Measurements from ENCODE around the gene PHC2. TPM values are rescaled to one million over a fixed set of nuclear protein-coding genes. Genes with fewer than 3 reads are reported as not detected.

The PHC2 gene
- total RNA-seq, 1 experiment from 2014 or later = 176 TPM

GRCh38 chr1:33286451-33287185 is 144.3 kb downstream of the PHC2 start (continued):
- TF ChIP-seq, protein P1, sequence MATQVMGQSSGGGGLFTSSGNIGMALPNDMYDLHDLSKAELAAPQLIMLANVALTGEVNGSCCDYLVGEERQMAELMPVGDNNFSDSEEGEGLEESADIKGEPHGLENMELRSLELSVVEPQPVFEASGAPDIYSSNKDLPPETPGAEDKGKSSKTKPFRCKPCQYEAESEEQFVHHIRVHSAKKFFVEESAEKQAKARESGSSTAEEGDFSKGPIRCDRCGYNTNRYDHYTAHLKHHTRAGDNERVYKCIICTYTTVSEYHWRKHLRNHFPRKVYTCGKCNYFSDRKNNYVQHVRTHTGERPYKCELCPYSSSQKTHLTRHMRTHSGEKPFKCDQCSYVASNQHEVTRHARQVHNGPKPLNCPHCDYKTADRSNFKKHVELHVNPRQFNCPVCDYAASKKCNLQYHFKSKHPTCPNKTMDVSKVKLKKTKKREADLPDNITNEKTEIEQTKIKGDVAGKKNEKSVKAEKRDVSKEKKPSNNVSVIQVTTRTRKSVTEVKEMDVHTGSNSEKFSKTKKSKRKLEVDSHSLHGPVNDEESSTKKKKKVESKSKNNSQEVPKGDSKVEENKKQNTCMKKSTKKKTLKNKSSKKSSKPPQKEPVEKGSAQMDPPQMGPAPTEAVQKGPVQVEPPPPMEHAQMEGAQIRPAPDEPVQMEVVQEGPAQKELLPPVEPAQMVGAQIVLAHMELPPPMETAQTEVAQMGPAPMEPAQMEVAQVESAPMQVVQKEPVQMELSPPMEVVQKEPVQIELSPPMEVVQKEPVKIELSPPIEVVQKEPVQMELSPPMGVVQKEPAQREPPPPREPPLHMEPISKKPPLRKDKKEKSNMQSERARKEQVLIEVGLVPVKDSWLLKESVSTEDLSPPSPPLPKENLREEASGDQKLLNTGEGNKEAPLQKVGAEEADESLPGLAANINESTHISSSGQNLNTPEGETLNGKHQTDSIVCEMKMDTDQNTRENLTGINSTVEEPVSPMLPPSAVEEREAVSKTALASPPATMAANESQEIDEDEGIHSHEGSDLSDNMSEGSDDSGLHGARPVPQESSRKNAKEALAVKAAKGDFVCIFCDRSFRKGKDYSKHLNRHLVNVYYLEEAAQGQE (IDR thresholded peaks at IDR 0.05; ENCODE audit: low read depth) = no peak
- TF ChIP-seq, protein P2, sequence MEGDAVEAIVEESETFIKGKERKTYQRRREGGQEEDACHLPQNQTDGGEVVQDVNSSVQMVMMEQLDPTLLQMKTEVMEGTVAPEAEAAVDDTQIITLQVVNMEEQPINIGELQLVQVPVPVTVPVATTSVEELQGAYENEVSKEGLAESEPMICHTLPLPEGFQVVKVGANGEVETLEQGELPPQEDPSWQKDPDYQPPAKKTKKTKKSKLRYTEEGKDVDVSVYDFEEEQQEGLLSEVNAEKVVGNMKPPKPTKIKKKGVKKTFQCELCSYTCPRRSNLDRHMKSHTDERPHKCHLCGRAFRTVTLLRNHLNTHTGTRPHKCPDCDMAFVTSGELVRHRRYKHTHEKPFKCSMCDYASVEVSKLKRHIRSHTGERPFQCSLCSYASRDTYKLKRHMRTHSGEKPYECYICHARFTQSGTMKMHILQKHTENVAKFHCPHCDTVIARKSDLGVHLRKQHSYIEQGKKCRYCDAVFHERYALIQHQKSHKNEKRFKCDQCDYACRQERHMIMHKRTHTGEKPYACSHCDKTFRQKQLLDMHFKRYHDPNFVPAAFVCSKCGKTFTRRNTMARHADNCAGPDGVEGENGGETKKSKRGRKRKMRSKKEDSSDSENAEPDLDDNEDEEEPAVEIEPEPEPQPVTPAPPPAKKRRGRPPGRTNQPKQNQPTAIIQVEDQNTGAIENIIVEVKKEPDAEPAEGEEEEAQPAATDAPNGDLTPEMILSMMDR (IDR thresholded peaks at IDR 0.05 in 2 of 3, conservative IDR thresholded peaks at IDR 0.05 in 1 of 3; ENCODE audit: borderline replicate concordance in 1 of 3, insufficient read depth in 1 of 3, low read depth in 2 of 3, low read length in 2 of 3) = no peak
- TF ChIP-seq POLR2A (IDR thresholded peaks at IDR 0.05; ENCODE audit: borderline replicate concordance, extremely low read depth, insufficient read depth, insufficient read length) = no peak

DNA sequence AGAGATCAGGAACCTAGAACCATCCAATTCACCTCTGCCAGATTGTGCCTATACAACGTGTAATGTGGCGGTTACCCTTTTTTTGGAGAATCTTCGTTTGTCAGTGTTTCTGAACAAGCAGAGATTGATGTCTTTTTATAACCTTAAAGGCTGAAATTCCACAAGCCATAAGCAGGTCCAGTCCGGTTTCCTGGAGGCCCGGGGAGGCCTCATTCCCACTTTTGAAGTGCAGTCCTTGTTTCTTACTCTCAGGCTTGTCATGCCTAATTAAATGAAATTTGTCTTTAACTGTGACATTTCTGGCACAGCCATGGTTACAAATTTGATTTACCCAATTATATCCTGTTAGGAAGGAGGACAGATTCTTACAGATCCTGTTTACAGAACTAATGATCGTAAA is 146.8 kb downstream of the PHC2 start:
- BruUV-seq (replicated peaks) = no TSS peak
- ChIA-PET RAD21 (ENCODE audit: low non-redundant PET in 1 of 2, low total read pairs in 2 of 2, uncharacterized antibody in 2 of 2, unreplicated experiment in 2 of 2) (no interaction called here), POLR2A (interaction anchor here (0.5 kb wide), 1 partner anchor 346 kb away, joined by 6 read pairs; no protein-coding TSS in a partner anchor), CTCF (interaction anchor here (1.7 kb wide), 1 partner anchor 12 kb away, joined by 6 read pairs; no protein-coding TSS in a partner anchor)
- Histone ChIP-seq H3K4me2 (ENCODE audit: low read length) (no peak overlapping the region), H4K20me1 (ENCODE audit: insufficient read depth) (no peaks in the 10 kb centered on the region), H3K27ac (ENCODE audit: low read depth, low read length) (no peak overlapping the region), H3K9me3 (ENCODE audit: control insufficient read depth in 1 of 2, insufficient read depth in 1 of 2, low read depth in 1 of 2, low read length in 2 of 2) (no peaks in the 10 kb centered on the region), H3K79me2 (ENCODE audit: insufficient read depth, low read length) (no peaks in the 10 kb centered on the region), H3K9me2 (ENCODE audit: insufficient read depth) (no peaks in the 10 kb centered on the region), H3K4me3 (replicated peaks in 1 of 2; ENCODE audit: low read depth in 1 of 2, low read length in 2 of 2) (no peak overlapping the region), H3K4me1 (ENCODE audit: control insufficient read depth in 1 of 2, insufficient read depth in 2 of 2, low read length in 2 of 2) (no peaks in the 10 kb centered on the region), H2AFZ (ENCODE audit: low read depth, low read length, poor library complexity, severe bottlenecking) (no peak overlapping the region), H3K36me3 (ENCODE audit: control insufficient read depth in 1 of 2, insufficient read depth in 2 of 2, low read length in 2 of 2) (no peaks in the 10 kb centered on the region), H3K9ac (ENCODE audit: low read length) (no peak overlapping the region), H3K27me3 (ENCODE audit: insufficient read depth, low read length) (no peaks in the 10 kb centered on the region)
- no peak for DNase-seq (ENCODE audit: low read depth, low spot score)
- intact Hi-C loops (cut with micrococcal nuclease) = no loop called here
- TF ChIP-seq EZH2phosphoT487 (IDR thresholded peaks at IDR 0.05; ENCODE audit: borderline replicate concordance) = no peak
- TF ChIP-seq MAX (IDR thresholded peaks at IDR 0.05) = no peak
- no peak for TF ChIP-seq JUND (IDR thresholded peaks at IDR 0.05)
- no peak for TF ChIP-seq ELF1 (IDR thresholded peaks at IDR 0.05; ENCODE audit: borderline replicate concordance, low read depth)
- TF ChIP-seq ZNF274 (IDR thresholded peaks at IDR 0.05; ENCODE audit: low read depth, low read length) = no peak
- no peak for TF ChIP-seq EGR1 (IDR thresholded peaks at IDR 0.05; ENCODE audit: low read depth)
- TF ChIP-seq SIN3A (IDR thresholded peaks at IDR 0.05; ENCODE audit: low read depth) = no peak
- no peak for TF ChIP-seq CBX3 (IDR thresholded peaks at IDR 0.05; ENCODE audit: low read depth)
- TF ChIP-seq CEBPB (IDR thresholded peaks at IDR 0.05; ENCODE audit: low read depth) = no peak
- TF ChIP-seq RAD21 (IDR thresholded peaks at IDR 0.05; ENCODE audit: low read depth) = no peak
- TF ChIP-seq SP1 (IDR thresholded peaks at IDR 0.05; ENCODE audit: low read depth) = no peak
- TF ChIP-seq, protein P3, sequence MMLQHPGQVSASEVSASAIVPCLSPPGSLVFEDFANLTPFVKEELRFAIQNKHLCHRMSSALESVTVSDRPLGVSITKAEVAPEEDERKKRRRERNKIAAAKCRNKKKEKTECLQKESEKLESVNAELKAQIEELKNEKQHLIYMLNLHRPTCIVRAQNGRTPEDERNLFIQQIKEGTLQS (IDR thresholded peaks at IDR 0.05) = no peak
- TF ChIP-seq ZBTB33 (IDR thresholded peaks at IDR 0.05; ENCODE audit: extremely low read depth, insufficient replicate concordance, low read length) = no peak
- no peak for TF ChIP-seq ZFX (IDR thresholded peaks at IDR 0.05)
- ATAC-seq = no peak

Data from HCT116 (cell line).